ENCODE results near the gene DIABLO.
A peak's percentile ranks its signal among the peaks of the same experiment; 100 is the strongest.
"Not testable (repeated sequence)": the region's sequence is repeated elsewhere in the genome, so short reads cannot be mapped to it uniquely, and the experiment has no call there.

The DIABLO gene

DNA sequence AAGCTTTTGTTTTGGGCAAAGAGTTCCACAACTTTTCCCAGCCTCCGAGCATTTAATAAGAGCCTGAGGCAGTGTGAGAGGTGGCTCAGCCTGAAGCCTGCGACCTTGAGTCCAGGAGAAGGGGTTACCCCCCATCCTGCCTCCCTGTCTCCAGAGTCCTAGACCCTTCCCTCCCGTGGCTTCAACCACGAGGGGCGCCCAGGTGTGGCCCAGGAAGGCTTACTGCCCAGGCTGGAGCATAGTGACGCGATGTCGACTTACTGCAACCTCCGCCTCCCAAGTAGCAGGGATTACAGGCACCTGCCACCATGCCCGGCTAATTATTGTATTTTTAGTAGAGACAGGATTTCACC is 42.3 kb downstream of the DIABLO start:
- Histone ChIP-seq H2BK120ac (ENCODE audit: insufficient read depth, low read length, poor library complexity) (no peak overlapping the region), H3K9me3 (ENCODE audit: insufficient read depth, low read depth, low read length) (no peaks in the 10 kb centered on the region), H3K4me1 (ENCODE audit: control insufficient read depth in 1 of 2, insufficient read depth in 2 of 2, low read length in 2 of 2) (peaks cover 0 to 3% of the 10 kb centered on the region in 2 experiments), H3K27me3 (ENCODE audit: insufficient read depth, low read length) (no peaks in the 10 kb centered on the region), H3K79me2 (ENCODE audit: control insufficient read depth, insufficient read depth, low read length, poor library complexity) (peaks cover 2% of the 10 kb centered on the region), H4K91ac (ENCODE audit: low read depth, low read length) (no peak overlapping the region), H2BK5ac (ENCODE audit: low read depth, low read length, poor library complexity) (no peak overlapping the region), H2BK12ac (ENCODE audit: low read length) (no peak overlapping the region), H4K8ac (ENCODE audit: low read depth, low read length) (no peak overlapping the region), H4K12ac (ENCODE audit: low read depth, low read length) (no peak overlapping the region), H2AFZ (ENCODE audit: insufficient read depth, low read length, poor library complexity) (no peak overlapping the region), H3K36me3 (ENCODE audit: control insufficient read depth in 1 of 2, insufficient read depth in 2 of 2, low read length in 2 of 2) (no peaks in the 10 kb centered on the region), H2AK5ac (ENCODE audit: low read length) (no peak overlapping the region), H3K9ac (ENCODE audit: low read length) (no peak overlapping the region), H3K79me1 (ENCODE audit: low read length) (no peaks in the 10 kb centered on the region), H3K27ac (ENCODE audit: low read depth, low read length) (no peak overlapping the region), H3K18ac (ENCODE audit: low read length) (no peak overlapping the region), H3K4me3 (ENCODE audit: low read depth, low read length) (no peak overlapping the region), H3K4ac (ENCODE audit: low read depth, low read length) (no peak overlapping the region), H3K23ac (ENCODE audit: low read length) (no peak overlapping the region), H3K4me2 (ENCODE audit: low read length) (peak overlapping the region; percentile 95), H3K14ac (ENCODE audit: low read length) (no peak overlapping the region)
- WGBS (ENCODE audit: extremely low coverage, insufficient coverage, insufficient read length): no CpG with 5 or more reads among the region's 10 CpGs
- no peak for DNase-seq

DNA sequence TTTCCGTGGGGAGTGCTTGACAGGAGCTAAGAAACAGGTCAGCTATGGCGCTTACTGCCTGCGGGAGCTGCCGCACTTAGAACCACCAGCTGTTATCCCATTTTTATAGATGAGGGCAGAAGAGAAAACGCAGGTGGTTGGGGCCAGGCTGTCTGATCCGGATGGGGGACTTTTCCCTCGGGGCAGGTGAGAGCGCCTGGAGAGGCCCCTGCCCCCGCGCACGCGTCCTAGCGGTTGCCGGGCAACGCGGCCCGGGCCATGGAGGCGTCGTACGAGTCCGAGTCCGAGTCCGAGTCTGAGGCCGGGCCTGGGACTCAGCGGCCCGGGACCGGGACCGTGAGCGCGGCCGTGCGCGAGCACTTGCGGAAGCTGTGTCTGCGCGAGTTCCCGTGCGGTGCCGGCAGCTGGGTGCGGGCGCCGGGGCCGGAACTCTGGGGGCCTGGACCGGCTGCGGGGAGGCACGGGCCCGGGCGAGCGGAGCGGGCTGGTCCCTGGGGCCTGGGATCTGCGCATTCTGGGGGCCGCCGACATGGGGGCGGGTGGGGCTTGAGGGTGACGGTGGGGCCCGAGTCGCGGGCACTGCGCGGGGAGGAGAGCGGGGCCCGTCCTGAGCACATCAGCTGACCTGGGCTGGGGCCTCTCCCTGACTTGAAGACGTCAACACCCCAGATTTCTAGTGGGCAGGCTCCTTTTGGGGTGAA is 42.8 kb downstream of the DIABLO start, which contains the start of gene LRRC43:
LRRC43 (plus strand) TSS at position 237 of the 701 bp plus-strand sequence; CDS start at position 259, 22 bp downstream.
- no CpG with 5 or more reads among the region's 63 CpGs for WGBS (ENCODE audit: extremely low coverage, insufficient coverage, insufficient read length)

DNA sequence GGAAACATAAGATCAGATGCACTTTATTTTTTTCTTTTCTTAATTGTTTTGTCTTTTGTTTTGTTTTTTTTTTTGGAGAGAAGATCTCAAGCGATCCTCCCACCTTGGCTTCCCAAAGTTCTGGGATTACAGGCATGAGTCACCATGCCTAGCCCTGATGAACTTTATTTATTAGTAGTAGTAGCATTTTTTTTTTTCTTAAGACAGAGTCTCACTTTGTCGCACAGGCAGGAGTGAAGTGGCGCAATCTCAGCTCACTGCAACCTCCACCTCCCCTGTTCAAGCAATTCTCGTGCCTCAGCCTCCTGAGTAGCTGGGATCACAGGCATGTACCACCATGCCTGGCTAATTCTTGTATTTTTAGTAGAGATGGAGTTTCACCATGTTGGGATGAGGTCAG is 49.4 kb downstream of the DIABLO start:
- DNase-seq; H3K79me2 ChIP-seq (ENCODE audit: control insufficient read depth, insufficient read depth, low read length, poor library complexity); H3K9me3 ChIP-seq (ENCODE audit: insufficient read depth, low read depth, low read length); H2AFZ ChIP-seq (ENCODE audit: insufficient read depth, low read length, poor library complexity); H3K4me3 ChIP-seq (ENCODE audit: low read depth, low read length); H3K27me3 ChIP-seq (ENCODE audit: insufficient read depth, low read length); H3K4me1 ChIP-seq (ENCODE audit: control insufficient read depth in 1 of 2, insufficient read depth in 2 of 2, low read length in 2 of 2); H3K14ac ChIP-seq (ENCODE audit: low read length); H3K27ac ChIP-seq (ENCODE audit: low read depth, low read length); H3K4ac ChIP-seq (ENCODE audit: low read depth, low read length); H2AK5ac ChIP-seq (ENCODE audit: low read length); H3K18ac ChIP-seq (ENCODE audit: low read length); H2BK12ac ChIP-seq (ENCODE audit: low read length); H3K23ac ChIP-seq (ENCODE audit: low read length); H2BK120ac ChIP-seq (ENCODE audit: insufficient read depth, low read length, poor library complexity); H2BK5ac ChIP-seq (ENCODE audit: low read depth, low read length, poor library complexity); H4K8ac ChIP-seq (ENCODE audit: low read depth, low read length); H3K9ac ChIP-seq (ENCODE audit: low read length); H3K79me1 ChIP-seq (ENCODE audit: low read length); H4K91ac ChIP-seq (ENCODE audit: low read depth, low read length); H3K4me2 ChIP-seq (ENCODE audit: low read length); H3K36me3 ChIP-seq (ENCODE audit: control insufficient read depth in 1 of 2, insufficient read depth in 2 of 2, low read length in 2 of 2); H4K12ac ChIP-seq (ENCODE audit: low read depth, low read length): not testable (repeated sequence)
- WGBS (ENCODE audit: extremely low coverage, insufficient coverage, insufficient read length): no CpG with 5 or more reads among the region's 4 CpGs

More for the DNA sequence above, 42.8 kb downstream of the DIABLO start, which contains the start of gene LRRC43:
- H2AFZ ChIP-seq (ENCODE audit: insufficient read depth, low read length, poor library complexity): peak within 1 kb of the TSS; percentile 83
- no peaks in the 10 kb centered on the region for H3K9me3 ChIP-seq (ENCODE audit: insufficient read depth, low read depth, low read length)
- H3K79me1 ChIP-seq (ENCODE audit: low read length): no peaks in the 10 kb centered on the region
- H2BK12ac ChIP-seq (ENCODE audit: low read length): no peak within 1 kb of the TSS
- no peak within 1 kb of the TSS for H4K12ac ChIP-seq (ENCODE audit: low read depth, low read length)
- H3K9ac ChIP-seq (ENCODE audit: low read length): no peak within 1 kb of the TSS
- peak within 1 kb of the TSS; percentile 95 for H3K4me2 ChIP-seq (ENCODE audit: low read length)
- DNase-seq: peak; percentile 90 to 95
- H3K14ac ChIP-seq (ENCODE audit: low read length): peak within 1 kb of the TSS; percentile 31
- H4K91ac ChIP-seq (ENCODE audit: low read depth, low read length): no peak within 1 kb of the TSS
- no peak within 1 kb of the TSS for H2BK5ac ChIP-seq (ENCODE audit: low read depth, low read length, poor library complexity)
- no peak within 1 kb of the TSS for H3K4ac ChIP-seq (ENCODE audit: low read depth, low read length)
- H3K23ac ChIP-seq (ENCODE audit: low read length): no peak within 1 kb of the TSS
- H3K79me2 ChIP-seq (ENCODE audit: control insufficient read depth, insufficient read depth, low read length, poor library complexity): peaks cover 2% of the 10 kb centered on the region
- no peaks in the 10 kb centered on the region for H3K27me3 ChIP-seq (ENCODE audit: insufficient read depth, low read length)
- H2BK120ac ChIP-seq (ENCODE audit: insufficient read depth, low read length, poor library complexity): no peak within 1 kb of the TSS
- H3K4me3 ChIP-seq (ENCODE audit: low read depth, low read length): peak within 1 kb of the TSS; percentile 74
- no peak within 1 kb of the TSS for H2AK5ac ChIP-seq (ENCODE audit: low read length)
- peaks cover 0 to 3% of the 10 kb centered on the region in 2 experiments for H3K4me1 ChIP-seq (ENCODE audit: control insufficient read depth in 1 of 2, insufficient read depth in 2 of 2, low read length in 2 of 2)
- peak within 1 kb of the TSS; percentile 27 for H3K18ac ChIP-seq (ENCODE audit: low read length)
- peak within 1 kb of the TSS; percentile 54 for H4K8ac ChIP-seq (ENCODE audit: low read depth, low read length)
- H3K27ac ChIP-seq (ENCODE audit: low read depth, low read length): no peak within 1 kb of the TSS
- H3K36me3 ChIP-seq (ENCODE audit: control insufficient read depth in 1 of 2, insufficient read depth in 2 of 2, low read length in 2 of 2): no peaks in the 10 kb centered on the region

DNA sequence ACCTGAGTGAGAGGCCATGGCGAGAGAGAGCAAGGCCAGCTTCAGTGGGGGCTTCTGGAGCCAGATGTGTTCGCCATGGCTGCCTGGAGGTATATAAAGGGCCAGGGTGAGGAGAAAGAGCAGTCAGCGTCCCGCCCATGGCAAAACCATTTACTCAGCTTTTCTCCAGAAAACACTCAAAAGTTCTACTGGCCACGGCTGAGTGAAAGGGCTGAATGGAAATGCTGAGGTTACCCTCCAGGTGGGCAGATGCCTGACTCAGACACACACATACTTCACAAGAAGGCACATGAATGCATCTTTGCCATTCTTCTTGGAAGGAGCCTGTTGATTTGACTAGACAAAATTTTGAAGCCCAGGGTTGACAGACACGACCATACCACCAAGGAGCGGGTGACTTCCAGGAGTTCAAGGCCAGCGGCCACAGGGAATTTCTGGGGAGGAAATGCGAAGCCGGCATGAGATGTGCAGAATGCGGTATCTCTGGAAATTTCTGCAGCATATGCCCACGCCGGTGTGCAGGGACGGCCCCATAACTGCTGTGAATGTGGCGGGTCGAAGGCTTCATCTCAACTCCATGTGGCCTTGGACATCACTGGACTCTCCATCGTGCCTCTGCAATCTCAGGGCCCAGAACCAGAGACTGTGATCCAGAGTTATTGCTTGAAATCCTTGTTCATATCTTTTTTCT is 51.6 kb downstream of the DIABLO start, which contains the start of gene IL31:
IL31 (minus strand) TSS at position 67 of the 691 bp plus-strand sequence; CDS start at position 18, 49 bp downstream.
- H4K8ac ChIP-seq (ENCODE audit: low read depth, low read length): no peak within 1 kb of the TSS

More for the DNA sequence above, 51.6 kb downstream of the DIABLO start, which contains the start of gene IL31:
- H3K79me1 ChIP-seq (ENCODE audit: low read length): no peaks in the 10 kb centered on the region
- no peaks in the 10 kb centered on the region for H3K4me1 ChIP-seq (ENCODE audit: control insufficient read depth in 1 of 2, insufficient read depth in 2 of 2, low read length in 2 of 2)
- H3K36me3 ChIP-seq (ENCODE audit: control insufficient read depth in 1 of 2, insufficient read depth in 2 of 2, low read length in 2 of 2): no peaks in the 10 kb centered on the region
- no peak within 1 kb of the TSS for H4K91ac ChIP-seq (ENCODE audit: low read depth, low read length)
- H3K14ac ChIP-seq (ENCODE audit: low read length): no peak within 1 kb of the TSS
- no peak within 1 kb of the TSS for H4K12ac ChIP-seq (ENCODE audit: low read depth, low read length)
- no peaks in the 10 kb centered on the region for H3K9me3 ChIP-seq (ENCODE audit: insufficient read depth, low read depth, low read length)
- no peak for DNase-seq
- H3K79me2 ChIP-seq (ENCODE audit: control insufficient read depth, insufficient read depth, low read length, poor library complexity): no peaks in the 10 kb centered on the region
- H3K4me2 ChIP-seq (ENCODE audit: low read length): no peak within 1 kb of the TSS
- H3K4ac ChIP-seq (ENCODE audit: low read depth, low read length): no peak within 1 kb of the TSS
- no peak within 1 kb of the TSS for H3K9ac ChIP-seq (ENCODE audit: low read length)
- no peak within 1 kb of the TSS for H2AK5ac ChIP-seq (ENCODE audit: low read length)
- no peak within 1 kb of the TSS for H3K18ac ChIP-seq (ENCODE audit: low read length)
- no peak within 1 kb of the TSS for H2BK5ac ChIP-seq (ENCODE audit: low read depth, low read length, poor library complexity)
- H2BK12ac ChIP-seq (ENCODE audit: low read length): no peak within 1 kb of the TSS
- H2AFZ ChIP-seq (ENCODE audit: insufficient read depth, low read length, poor library complexity): no peak within 1 kb of the TSS
- no peak within 1 kb of the TSS for H3K4me3 ChIP-seq (ENCODE audit: low read depth, low read length)
- no CpG with 5 or more reads among the region's 17 CpGs for WGBS (ENCODE audit: extremely low coverage, insufficient coverage, insufficient read length)
- H3K27me3 ChIP-seq (ENCODE audit: insufficient read depth, low read length): no peaks in the 10 kb centered on the region
- no peak within 1 kb of the TSS for H3K27ac ChIP-seq (ENCODE audit: low read depth, low read length)
- no peak within 1 kb of the TSS for H3K23ac ChIP-seq (ENCODE audit: low read length)
- no peak within 1 kb of the TSS for H2BK120ac ChIP-seq (ENCODE audit: insufficient read depth, low read length, poor library complexity)

All from trophoblast cell (in vitro differentiated cells and primary cell).